Cardiac muscle cell (in vitro differentiated cells and primary cell): Measurements from ENCODE around the gene MEA1. TPM values are rescaled to one million over a fixed set of nuclear protein-coding genes. Genes with fewer than 3 reads are reported as not detected.
A peak's percentile ranks its signal among the peaks of the same experiment; 100 is the strongest.

Experiments used
- DNase-seq, 2 donors: peaks; one replicate each; pipeline versions ENCODE4 v3.0.0 to v3.0.0-alpha.2; 2010 to 2017; ENCODE audit warnings: low read depth in 1 of 2, low spot score in 1 of 2
- H3K27ac ChIP-seq: fragments of 200-600 bp; sonication (generic); 2 replicates; pipeline ENCODE4 v1.5.1; 2016
- H3K27me3 ChIP-seq: fragments of 200-600 bp; sonication (generic); 2 replicates; pipeline ENCODE4 v1.6.0; 2016; ENCODE audit warnings: control low read depth
- H3K36me3 ChIP-seq: fragments of 200-600 bp; sonication (generic); 2 replicates; pipeline ENCODE4 v1.5.1; 2016; ENCODE audit warnings: control low read depth
- H3K4me1 ChIP-seq: fragments of 200-600 bp; sonication (generic); 2 replicates; pipeline ENCODE4 v1.8.1; 2017; ENCODE audit warnings: low read depth, mild to moderate bottlenecking, mixed run types
- H3K4me3 ChIP-seq: fragments of 200-600 bp; sonication (generic); 2 replicates; pipeline ENCODE4 v1.5.1; 2016; ENCODE audit warnings: mild to moderate bottlenecking
- H3K9me3 ChIP-seq: fragments of 200-600 bp; sonication (generic); 2 replicates; pipeline ENCODE4 v1.5.1; 2017; ENCODE audit warnings: low read depth, mild to moderate bottlenecking, control low read depth
- CTCF ChIP-seq: IDR thresholded peaks from 2 replicates; pipeline ENCODE4 v1.5.1; 2012; ENCODE audit warnings: low read depth, mild to moderate bottlenecking, low read length
- polyA plus RNA-seq: library from polyadenylated mRNA; unstranded; fragments of >200 nt; fragmentation: Nextera tagmentation; extraction: Ambion mirVana; gene quantifications from 2 replicates; pipeline ENCODE4 v1.2.1, GENCODE V29; 2016
- total RNA-seq: library from RNA; depleted of rRNA; stranded (reverse); fragments of >200 nt; gene quantifications from 2 replicates; pipeline ENCODE4 v1.2.3, GENCODE V29; 2016

The MEA1 gene
- total and polyA plus RNA-seq, 2 experiments from 2014 or later, result 98.8 to 227 TPM

GRCh38 chr6:42989923-42990322 is 23.8 kb downstream of the MEA1 start:
- Histone ChIP-seq H3K4me1 (peaks cover 4% of the 10 kb centered on the region), H3K9me3 (no peaks in the 10 kb centered on the region), H3K27me3 (no peaks in the 10 kb centered on the region), H3K4me3 (no peak overlapping the region), H3K27ac (no peak overlapping the region), H3K36me3 (peaks cover 15% of the 10 kb centered on the region)
- no peak for TF ChIP-seq CTCF
- no peak for DNase-seq

- Histone ChIP-seq H3K4me1 (peaks cover 4% of the 10 kb centered on the region), H3K9me3 (no peaks in the 10 kb centered on the region), H3K4me3 (no peak overlapping the region), H3K36me3 (peaks cover 15% of the 10 kb centered on the region), H3K27me3 (no peaks in the 10 kb centered on the region), H3K27ac (no peak overlapping the region)
- no peak for TF ChIP-seq CTCF
- peak in 1 of 2 donors; percentile 48 for DNase-seq
These were observed 25.2 kb downstream of the MEA1 start for GRCh38 chr6:42988486-42989020.

- Histone ChIP-seq H3K9me3 (no peaks in the 10 kb centered on the region), H3K4me1 (peaks cover 4% of the 10 kb centered on the region), H3K27ac (no peak overlapping the region), H3K4me3 (no peak overlapping the region), H3K36me3 (peaks cover 15% of the 10 kb centered on the region), H3K27me3 (no peaks in the 10 kb centered on the region)
- no peak for TF ChIP-seq CTCF
- DNase-seq, result peak in 1 of 2 donors; percentile 31
These were observed 26.0 kb downstream of the MEA1 start for GRCh38 chr6:42987533-42988451.

GRCh38 chr6:42984924-42985475 is 28.7 kb downstream of the MEA1 start:
- peak; percentile 25 to 29 for DNase-seq
- peak overlapping the region; percentile 66 for H3K27ac ChIP-seq

More at GRCh38 chr6:42984924-42985475, 28.7 kb downstream of the MEA1 start:
- H3K9me3 ChIP-seq, result no peaks in the 10 kb centered on the region
- no peak for TF ChIP-seq CTCF
- H3K4me1 ChIP-seq, result peaks cover 4% of the 10 kb centered on the region
- peak overlapping the region; percentile 50 for H3K4me3 ChIP-seq
- peaks cover 6% of the 10 kb centered on the region for H3K36me3 ChIP-seq
- H3K27me3 ChIP-seq, result no peaks in the 10 kb centered on the region
